BLaER1 (cell line): ENCODE measurements around the gene MGRN1.
A peak's percentile ranks its signal among the peaks of the same experiment; 100 is the strongest.

Experiments used
- H3K27ac ChIP-seq: shearing (Covaris generic); formaldehyde crosslinking; 2 replicates; pipeline ENCODE4 v1.8.1; 2022
- H3K27me3 ChIP-seq: shearing (Covaris generic); formaldehyde crosslinking; 2 replicates; pipeline ENCODE4 v1.8.1; 2022
- H3K36me3 ChIP-seq: shearing (Covaris generic); formaldehyde crosslinking; 2 replicates; pipeline ENCODE4 v1.8.1; 2022
- H3K4me1 ChIP-seq: shearing (Covaris generic); formaldehyde crosslinking; 2 replicates; pipeline ENCODE4 v1.8.1; 2022
- H3K4me2 ChIP-seq: shearing (Covaris generic); formaldehyde crosslinking; 2 replicates; pipeline ENCODE4 v1.8.1; 2022
- H3K4me3 ChIP-seq: shearing (Covaris generic); formaldehyde crosslinking; 2 replicates; pipeline ENCODE4 v1.8.1; 2022
- H3K9ac ChIP-seq: shearing (Covaris generic); formaldehyde crosslinking; 2 replicates; pipeline ENCODE4 v1.8.1; 2022
- H3K9me3 ChIP-seq: shearing (Covaris generic); formaldehyde crosslinking; 2 replicates; pipeline ENCODE4 v1.8.1; 2022
- H4K20me1 ChIP-seq: shearing (Covaris generic); formaldehyde crosslinking; 2 replicates; pipeline ENCODE4 v1.8.1; 2022
- Cebpa-rat ChIP-seq: shearing (Covaris generic); IDR thresholded peaks from 2 replicates; pipeline ENCODE4 v1.8.1; 2022

The MGRN1 gene

GRCh38 chr16:4677994-4678393 is 53.4 kb downstream of the MGRN1 start:
- H3K36me3 ChIP-seq = peaks cover 87% of the 10 kb centered on the region
- H3K4me1 ChIP-seq = peaks cover 29% of the 10 kb centered on the region
- H4K20me1 ChIP-seq = peaks cover 42% of the 10 kb centered on the region
- no peak overlapping the region for H3K4me3 ChIP-seq
- H3K27me3 ChIP-seq = no peaks in the 10 kb centered on the region
- no peak for TF ChIP-seq Cebpa-rat
- no peak overlapping the region for H3K27ac ChIP-seq
- H3K9me3 ChIP-seq = no peaks in the 10 kb centered on the region
- no peak overlapping the region for H3K9ac ChIP-seq
- H3K4me2 ChIP-seq = peak overlapping the region; percentile 12; the same call in 1 of the 2 replicates

GRCh38 chr16:4678596-4678995 is 54.0 kb downstream of the MGRN1 start:
- H3K9ac ChIP-seq = no peak overlapping the region; the same call in 1 of the 2 replicates
- peak overlapping the region; percentile 13; the same call in 1 of the 2 replicates for H3K27ac ChIP-seq
- no peaks in the 10 kb centered on the region for H3K27me3 ChIP-seq
- peak overlapping the region; percentile 12; the same call in 1 of the 2 replicates for H3K4me2 ChIP-seq
- H3K36me3 ChIP-seq = peaks cover 87% of the 10 kb centered on the region
- no peak for TF ChIP-seq Cebpa-rat
- H4K20me1 ChIP-seq = peaks cover 42% of the 10 kb centered on the region
- H3K4me1 ChIP-seq = peaks cover 29% of the 10 kb centered on the region
- no peaks in the 10 kb centered on the region for H3K9me3 ChIP-seq
- H3K4me3 ChIP-seq = no peak overlapping the region

- Histone ChIP-seq H3K36me3 (peaks cover 87% of the 10 kb centered on the region), H3K27ac (no peak overlapping the region), H3K9me3 (no peaks in the 10 kb centered on the region), H3K4me1 (peaks cover 29% of the 10 kb centered on the region), H4K20me1 (peaks cover 42% of the 10 kb centered on the region), H3K4me2 (peak overlapping the region; percentile 12; the same call in 1 of the 2 replicates), H3K4me3 (no peak overlapping the region), H3K27me3 (no peaks in the 10 kb centered on the region), H3K9ac (no peak overlapping the region; the same call in 1 of the 2 replicates)
- TF ChIP-seq Cebpa-rat = no peak
These were observed 54.7 kb downstream of the MGRN1 start for GRCh38 chr16:4679156-4679849.

- Histone ChIP-seq H3K9ac (no peak overlapping the region), H4K20me1 (peaks cover 42% of the 10 kb centered on the region), H3K36me3 (peaks cover 92% of the 10 kb centered on the region), H3K4me3 (no peak overlapping the region), H3K4me2 (no peak overlapping the region), H3K4me1 (peaks cover 28% of the 10 kb centered on the region), H3K9me3 (no peaks in the 10 kb centered on the region), H3K27me3 (no peaks in the 10 kb centered on the region), H3K27ac (no peak overlapping the region)
- TF ChIP-seq Cebpa-rat = no peak
These were observed 55.4 kb downstream of the MGRN1 start for GRCh38 chr16:4679850-4680636.

- no peak overlapping the region for H3K4me3 ChIP-seq
- H3K27ac ChIP-seq = no peak overlapping the region
- H3K4me2 ChIP-seq = no peak overlapping the region
- peaks cover 26% of the 10 kb centered on the region for H3K4me1 ChIP-seq
- H3K9ac ChIP-seq = no peak overlapping the region
- H3K9me3 ChIP-seq = no peaks in the 10 kb centered on the region
- H3K27me3 ChIP-seq = no peaks in the 10 kb centered on the region
- peaks cover 92% of the 10 kb centered on the region for H3K36me3 ChIP-seq
- peaks cover 46% of the 10 kb centered on the region for H4K20me1 ChIP-seq
- TF ChIP-seq Cebpa-rat = no peak
These were observed 56.2 kb downstream of the MGRN1 start for GRCh38 chr16:4680673-4681470.

GRCh38 chr16:4681471-4682083 is 57.0 kb downstream of the MGRN1 start:
- H3K36me3 ChIP-seq = peaks cover 92% of the 10 kb centered on the region
- H3K4me1 ChIP-seq = peaks cover 24% of the 10 kb centered on the region
- no peak overlapping the region for H3K4me3 ChIP-seq
- no peaks in the 10 kb centered on the region for H3K9me3 ChIP-seq
- no peak for TF ChIP-seq Cebpa-rat
- peaks cover 39% of the 10 kb centered on the region for H4K20me1 ChIP-seq
- H3K27ac ChIP-seq = no peak overlapping the region
- no peak overlapping the region for H3K4me2 ChIP-seq
- H3K27me3 ChIP-seq = no peaks in the 10 kb centered on the region
- H3K9ac ChIP-seq = no peak overlapping the region

GRCh38 chr16:4682084-4682591 is 57.5 kb downstream of the MGRN1 start:
- H3K4me2 ChIP-seq = no peak overlapping the region

GRCh38 chr16:4682616-4683254 is 58.1 kb downstream of the MGRN1 start:
- no peak overlapping the region for H3K9ac ChIP-seq
- no peak overlapping the region for H3K4me2 ChIP-seq
- no peak overlapping the region for H3K27ac ChIP-seq
- no peak for TF ChIP-seq Cebpa-rat
- peaks cover 86% of the 10 kb centered on the region for H3K36me3 ChIP-seq
- peaks cover 34% of the 10 kb centered on the region for H3K4me1 ChIP-seq
- no peak overlapping the region for H3K4me3 ChIP-seq
- H3K9me3 ChIP-seq = no peaks in the 10 kb centered on the region
- H4K20me1 ChIP-seq = peaks cover 28% of the 10 kb centered on the region
- no peaks in the 10 kb centered on the region for H3K27me3 ChIP-seq

More at GRCh38 chr16:4682084-4682591, 57.5 kb downstream of the MGRN1 start:
- peaks cover 92% of the 10 kb centered on the region for H3K36me3 ChIP-seq
- no peaks in the 10 kb centered on the region for H3K9me3 ChIP-seq
- no peak overlapping the region for H3K27ac ChIP-seq
- H4K20me1 ChIP-seq = peaks cover 34% of the 10 kb centered on the region
- no peaks in the 10 kb centered on the region for H3K27me3 ChIP-seq
- no peak overlapping the region for H3K4me3 ChIP-seq
- H3K4me1 ChIP-seq = peaks cover 28% of the 10 kb centered on the region
- TF ChIP-seq Cebpa-rat = no peak
- no peak overlapping the region for H3K9ac ChIP-seq
